ENCODE data around the gene SHH. TPM values are rescaled to one million over a fixed set of nuclear protein-coding genes. Genes with fewer than 3 reads are reported as not detected.
A peak's percentile ranks its signal among the peaks of the same experiment; 100 is the strongest.

SHH gene
- total RNA-seq, 6 donors from 2014 or later: 6.1 to 9.6 (median 6.2) TPM

GRCh38 chr7:155846156-155846555, 33.9 kb upstream of the SHH start:
- TF ChIP-seq POLR2AphosphoS5 (IDR thresholded peaks at IDR 0.05) (no peak), POLR2A (IDR thresholded peaks at IDR 0.05) (no peak), EP300 (IDR thresholded peaks at IDR 0.05) (no peak), CTCF (IDR thresholded peaks at IDR 0.05) (no peak)
- 93 to 94% methylated on average over 5 of the region's 5 CpGs for WGBS, 2 donors
- H3K36me3 ChIP-seq: no peaks in the 10 kb centered on the region
- no peak overlapping the region for H3K4me3 ChIP-seq
- DNase-seq (no peak), ATAC-seq (ENCODE audit: low FRiP score in 2 of 2) (no peak)
- no peaks in the 10 kb centered on the region for H3K27me3 ChIP-seq
- H3K27ac ChIP-seq: no peak overlapping the region
- peaks cover 0 to 8% (median 6%) of the 10 kb centered on the region in 4 donors for H3K4me1 ChIP-seq
- H3K9me3 ChIP-seq: no peaks in the 10 kb centered on the region

- no peak overlapping the region for H3K4me3 ChIP-seq
- H3K27ac ChIP-seq: no peak overlapping the region
- 87 to 89% methylated on average over 9 to 14 of the region's 14 CpGs for WGBS, 2 donors
- no peaks in the 10 kb centered on the region for H3K27me3 ChIP-seq
- peaks cover 0 to 8% (median 6%) of the 10 kb centered on the region in 4 donors for H3K4me1 ChIP-seq
- no peak for TF ChIP-seq POLR2AphosphoS5 (IDR thresholded peaks at IDR 0.05)
- no peak for TF ChIP-seq POLR2A (IDR thresholded peaks at IDR 0.05)
- no peak for TF ChIP-seq CTCF (IDR thresholded peaks at IDR 0.05)
- no peak for TF ChIP-seq EP300 (IDR thresholded peaks at IDR 0.05)
- ATAC-seq (ENCODE audit: low FRiP score in 2 of 2) (no peak), DNase-seq (no peak)
- H3K36me3 ChIP-seq: no peaks in the 10 kb centered on the region
- H3K9me3 ChIP-seq: no peaks in the 10 kb centered on the region
Observed at GRCh38 chr7:155845226-155845625, 33.0 kb upstream of the SHH start.

GRCh38 chr7:155844526-155844925, 32.3 kb upstream of the SHH start:
- Histone ChIP-seq H3K4me1 (peaks cover 0 to 8% (median 6%) of the 10 kb centered on the region in 4 donors), H3K9me3 (no peaks in the 10 kb centered on the region), H3K27ac (peak overlapping the region in 2 of 4 donors; percentile 61 to 67), H3K36me3 (no peaks in the 10 kb centered on the region), H3K27me3 (no peaks in the 10 kb centered on the region), H3K4me3 (no peak overlapping the region)
- 74 to 91% methylated on average over 9 to 16 of the region's 16 CpGs for WGBS, 2 donors
- no peak for TF ChIP-seq EP300 (IDR thresholded peaks at IDR 0.05)
- no peak for TF ChIP-seq POLR2A (IDR thresholded peaks at IDR 0.05)
- no peak for TF ChIP-seq CTCF (IDR thresholded peaks at IDR 0.05)
- TF ChIP-seq POLR2AphosphoS5 (IDR thresholded peaks at IDR 0.05): no peak
- peak in 1 of 2 donors; percentile 38 for DNase-seq
- ATAC-seq (ENCODE audit: low FRiP score in 2 of 2): no peak

- Histone ChIP-seq H3K27ac (peak overlapping the region in 3 of 4 donors; percentile 33 to 79 (median 53)), H3K9me3 (no peaks in the 10 kb centered on the region), H3K4me1 (peaks cover 0 to 8% (median 6%) of the 10 kb centered on the region in 4 donors), H3K36me3 (no peaks in the 10 kb centered on the region), H3K4me3 (peak overlapping the region in 1 of 4 donors; percentile 6), H3K27me3 (no peaks in the 10 kb centered on the region)
- DNase-seq: peak; percentile 75 to 92
- 50 to 51% methylated on average over 14 of the region's 14 CpGs for WGBS, 2 donors
- TF ChIP-seq CTCF (IDR thresholded peaks at IDR 0.05): peak in 4 of 6 experiments; percentile 12 to 56 (median 46)
- TF ChIP-seq EP300 (IDR thresholded peaks at IDR 0.05): peak in 1 of 4 donors; percentile 73
- TF ChIP-seq POLR2A (IDR thresholded peaks at IDR 0.05): no peak
- peak; percentile 50 to 87 for ATAC-seq (ENCODE audit: low FRiP score in 2 of 2)
Observed at GRCh38 chr7:155844019-155844453, 31.8 kb upstream of the SHH start.

GRCh38 chr7:155843426-155844018, 31.3 kb upstream of the SHH start:
- peak overlapping the region in 3 of 4 donors; percentile 33 to 79 (median 53) for H3K27ac ChIP-seq
- ATAC-seq (ENCODE audit: low FRiP score in 2 of 2) (peak; percentile 5 to 24), DNase-seq (peak in 1 of 2 donors; percentile 29)
- no peaks in the 10 kb centered on the region for H3K9me3 ChIP-seq
- WGBS, 2 donors: 82% methylated on average over 18 to 20 of the region's 20 CpGs
- peak overlapping the region in 1 of 4 donors; percentile 6 for H3K4me3 ChIP-seq
- TF ChIP-seq CTCF (IDR thresholded peaks at IDR 0.05) (no peak), POLR2A (IDR thresholded peaks at IDR 0.05) (no peak), EP300 (IDR thresholded peaks at IDR 0.05) (no peak), POLR2AphosphoS5 (IDR thresholded peaks at IDR 0.05) (no peak)
- H3K4me1 ChIP-seq: peaks cover 0 to 8% (median 6%) of the 10 kb centered on the region in 4 donors
- H3K36me3 ChIP-seq: no peaks in the 10 kb centered on the region
- H3K27me3 ChIP-seq: no peaks in the 10 kb centered on the region

Measured in upper lobe of left lung (tissue), 6 donors.